Gastroesophageal sphincter (tissue), 3 donors: ENCODE results near the gene STAP2.

Experiments used
- POLR2A ChIP-seq, 2 donors: fragments of 450-650 bp; IDR thresholded peaks; one replicate each; pipeline ENCODE4 v1.6.1; 2017; ENCODE audit warnings: antibody characterized with exemption in 2 of 2, mild to moderate bottlenecking in 2 of 2, moderate library complexity in 1 of 2
- TF ChIP-seq, protein P1 (sequence below), 4 experiments: fragments of 200-600 bp in 2 of 4; fragments of 450-650 bp in 2 of 4; sonication (generic) in 1 of 4; IDR thresholded peaks; one replicate each; pipeline ENCODE4 v1.5.1; 2017 to 2019; ENCODE audit warnings: antibody characterized with exemption in 4 of 4, mild to moderate bottlenecking in 2 of 4, moderate library complexity in 2 of 4

DNA sequence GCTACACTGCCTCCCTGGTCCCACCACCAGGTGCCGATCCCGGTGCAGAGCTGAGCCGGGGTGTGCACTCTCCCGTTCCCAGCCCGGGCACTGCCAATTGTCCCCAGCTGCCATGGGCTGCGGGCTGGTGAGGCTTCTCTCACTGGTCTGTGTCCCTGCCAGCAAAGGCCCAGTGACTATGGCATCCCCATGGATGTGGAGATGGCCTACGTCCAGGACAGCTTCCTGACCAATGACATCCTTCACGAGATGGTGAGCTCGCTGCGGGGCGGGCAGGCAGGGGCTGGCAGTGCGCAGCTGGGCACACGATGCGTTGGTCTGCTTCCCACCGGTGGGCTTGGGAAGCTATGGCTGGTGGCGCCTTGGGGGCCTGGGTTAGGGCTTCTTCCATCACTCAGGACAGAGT is 19.3 kb upstream of the STAP2 start:
- TF ChIP-seq, protein P1, sequence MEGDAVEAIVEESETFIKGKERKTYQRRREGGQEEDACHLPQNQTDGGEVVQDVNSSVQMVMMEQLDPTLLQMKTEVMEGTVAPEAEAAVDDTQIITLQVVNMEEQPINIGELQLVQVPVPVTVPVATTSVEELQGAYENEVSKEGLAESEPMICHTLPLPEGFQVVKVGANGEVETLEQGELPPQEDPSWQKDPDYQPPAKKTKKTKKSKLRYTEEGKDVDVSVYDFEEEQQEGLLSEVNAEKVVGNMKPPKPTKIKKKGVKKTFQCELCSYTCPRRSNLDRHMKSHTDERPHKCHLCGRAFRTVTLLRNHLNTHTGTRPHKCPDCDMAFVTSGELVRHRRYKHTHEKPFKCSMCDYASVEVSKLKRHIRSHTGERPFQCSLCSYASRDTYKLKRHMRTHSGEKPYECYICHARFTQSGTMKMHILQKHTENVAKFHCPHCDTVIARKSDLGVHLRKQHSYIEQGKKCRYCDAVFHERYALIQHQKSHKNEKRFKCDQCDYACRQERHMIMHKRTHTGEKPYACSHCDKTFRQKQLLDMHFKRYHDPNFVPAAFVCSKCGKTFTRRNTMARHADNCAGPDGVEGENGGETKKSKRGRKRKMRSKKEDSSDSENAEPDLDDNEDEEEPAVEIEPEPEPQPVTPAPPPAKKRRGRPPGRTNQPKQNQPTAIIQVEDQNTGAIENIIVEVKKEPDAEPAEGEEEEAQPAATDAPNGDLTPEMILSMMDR (IDR thresholded peaks at IDR 0.05), result no peak
- TF ChIP-seq POLR2A (IDR thresholded peaks at IDR 0.05), result no peak
